CD4-positive, alpha-beta T cell treated with Interleukin-1 beta for 1 hour (primary cell): Measurements from ENCODE around the gene DHRS3.
"Not testable (repeated sequence)": the region's sequence is repeated elsewhere in the genome, so short reads cannot be mapped to it uniquely, and the experiment has no call there.

Experiments used
- DNase-seq, 2 donors: peaks; one replicate each; pipeline ENCODE4 v3.0.0-alpha.2; 2020 to 2022

DHRS3 gene

GRCh38 chr1:12617901-12618660 lies at the start of gene DHRS3:
TSS of gene DHRS3 (minus strand) at chr1:12618210. CDS start at chr1:12617348, 862 bp downstream.
- DNase-seq = peak; percentile 67 to 68

GRCh38 chr1:12666141-12666735 lies 48.2 kb upstream of the DHRS3 start:
- DNase-seq = no peak

GRCh38 chr1:12665511-12665910 lies 47.5 kb upstream of the DHRS3 start:
- DNase-seq = no peak

GRCh38 chr1:12662556-12662955 lies 44.5 kb upstream of the DHRS3 start:
- no peak for DNase-seq

GRCh38 chr1:12661606-12662219 lies 43.7 kb upstream of the DHRS3 start:
- DNase-seq = no peak

- peak; percentile 63 to 75 for DNase-seq
Measured at GRCh38 chr1:12658531-12659453, 40.8 kb upstream of the DHRS3 start.

- DNase-seq = not testable (repeated sequence)
Measured at GRCh38 chr1:12657885-12658512, 40.0 kb upstream of the DHRS3 start.

- DNase-seq = no peak
Measured at GRCh38 chr1:12657060-12657884, 39.3 kb upstream of the DHRS3 start.

- no peak for DNase-seq
Measured at GRCh38 chr1:12656575-12656974, 38.6 kb upstream of the DHRS3 start.

GRCh38 chr1:12654657-12655056 lies 36.6 kb upstream of the DHRS3 start:
- DNase-seq = no peak

GRCh38 chr1:12654004-12654567 lies 36.1 kb upstream of the DHRS3 start:
- DNase-seq = no peak

GRCh38 chr1:12649971-12650421 lies 32.0 kb upstream of the DHRS3 start:
- DNase-seq = no peak

- no peak for DNase-seq
Measured at GRCh38 chr1:12648741-12649140, 30.7 kb upstream of the DHRS3 start.

- not testable (repeated sequence) for DNase-seq
Measured at GRCh38 chr1:12645401-12645800, 27.4 kb upstream of the DHRS3 start.

- DNase-seq = no peak
Measured at GRCh38 chr1:12644829-12645228, 26.8 kb upstream of the DHRS3 start.

- no peak for DNase-seq
Measured at GRCh38 chr1:12644237-12644636, 26.2 kb upstream of the DHRS3 start.

GRCh38 chr1:12643785-12644184 lies 25.8 kb upstream of the DHRS3 start, which contains the start of gene AADACL4:
TSS of gene AADACL4 (plus strand) at chr1:12644085. CDS start at chr1:12644547, 462 bp downstream.
- no peak for DNase-seq

- no peak for DNase-seq
Measured at GRCh38 chr1:12643079-12643478, 25.1 kb upstream of the DHRS3 start.

GRCh38 chr1:12640958-12641272 lies 22.9 kb upstream of the DHRS3 start:
- no peak for DNase-seq

- DNase-seq = no peak
Measured at GRCh38 chr1:12640237-12640957, 22.4 kb upstream of the DHRS3 start.
